VCaP (cell line): Measurements from ENCODE around the gene PDPN.
A peak's percentile ranks its signal among the peaks of the same experiment; 100 is the strongest.

Experiments
- H3K27ac ChIP-seq: fragments of 450-650 bp; 2 replicates; pipeline ENCODE4 v1.5.1; 2017
- CTCF ChIP-seq: fragments of 450-650 bp; conservative IDR thresholded peaks from 2 replicates; pipeline ENCODE4 v1.5.1; 2017; ENCODE audit warnings: mild to moderate bottlenecking, moderate library complexity

The PDPN gene

GRCh38 chr1:13600762-13601453, 17.3 kb downstream of the PDPN start:
- peak overlapping the region; percentile 78 for H3K27ac ChIP-seq
- TF ChIP-seq CTCF: no peak

GRCh38 chr1:13604176-13604575, 20.5 kb downstream of the PDPN start:
- TF ChIP-seq CTCF: no peak
- H3K27ac ChIP-seq: no peak overlapping the region

GRCh38 chr1:13604721-13605120, 21.1 kb downstream of the PDPN start:
- H3K27ac ChIP-seq: no peak overlapping the region
- no peak for TF ChIP-seq CTCF

- H3K27ac ChIP-seq: no peak overlapping the region
- no peak for TF ChIP-seq CTCF
Observed at GRCh38 chr1:13605159-13605558, 21.5 kb downstream of the PDPN start.

DNA sequence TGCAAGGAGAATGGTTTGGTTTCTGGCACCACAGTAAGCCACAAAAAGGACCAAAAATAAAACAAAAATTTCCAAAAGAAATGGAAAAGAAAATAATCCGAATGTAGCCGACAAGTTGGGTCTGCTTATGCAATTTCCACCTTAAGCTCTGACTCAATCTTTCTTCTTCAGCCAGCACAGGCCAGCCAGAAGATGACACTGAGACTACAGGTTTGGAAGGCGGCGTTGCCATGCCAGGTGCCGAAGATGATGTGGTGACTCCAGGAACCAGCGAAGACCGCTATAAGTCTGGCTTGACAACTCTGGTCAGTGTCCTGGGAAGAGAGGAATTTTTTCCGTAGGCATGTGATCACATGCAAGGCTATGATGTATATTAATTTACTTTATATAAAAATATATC, 23.4 kb downstream of the PDPN start:
- TF ChIP-seq CTCF: no peak
- no peak overlapping the region for H3K27ac ChIP-seq

GRCh38 chr1:13616234-13616633, 32.6 kb downstream of the PDPN start:
- TF ChIP-seq CTCF: no peak
- no peak overlapping the region for H3K27ac ChIP-seq

GRCh38 chr1:13617108-13617507, 33.5 kb downstream of the PDPN start:
- no peak for TF ChIP-seq CTCF
- H3K27ac ChIP-seq: no peak overlapping the region
